COR-L47 (cell line): ENCODE measurements around the gene FKBP7.
A peak's percentile ranks its signal among the peaks of the same experiment; 100 is the strongest.
"Not testable (repeated sequence)": the region's sequence is repeated elsewhere in the genome, so short reads cannot be mapped to it uniquely, and the experiment has no call there.

Source experiments
- DNase-seq: peaks from one replicate; lab custom pipeline; 2025; lab: John Stamatoyannopoulos, UW

Gene FKBP7

DNA sequence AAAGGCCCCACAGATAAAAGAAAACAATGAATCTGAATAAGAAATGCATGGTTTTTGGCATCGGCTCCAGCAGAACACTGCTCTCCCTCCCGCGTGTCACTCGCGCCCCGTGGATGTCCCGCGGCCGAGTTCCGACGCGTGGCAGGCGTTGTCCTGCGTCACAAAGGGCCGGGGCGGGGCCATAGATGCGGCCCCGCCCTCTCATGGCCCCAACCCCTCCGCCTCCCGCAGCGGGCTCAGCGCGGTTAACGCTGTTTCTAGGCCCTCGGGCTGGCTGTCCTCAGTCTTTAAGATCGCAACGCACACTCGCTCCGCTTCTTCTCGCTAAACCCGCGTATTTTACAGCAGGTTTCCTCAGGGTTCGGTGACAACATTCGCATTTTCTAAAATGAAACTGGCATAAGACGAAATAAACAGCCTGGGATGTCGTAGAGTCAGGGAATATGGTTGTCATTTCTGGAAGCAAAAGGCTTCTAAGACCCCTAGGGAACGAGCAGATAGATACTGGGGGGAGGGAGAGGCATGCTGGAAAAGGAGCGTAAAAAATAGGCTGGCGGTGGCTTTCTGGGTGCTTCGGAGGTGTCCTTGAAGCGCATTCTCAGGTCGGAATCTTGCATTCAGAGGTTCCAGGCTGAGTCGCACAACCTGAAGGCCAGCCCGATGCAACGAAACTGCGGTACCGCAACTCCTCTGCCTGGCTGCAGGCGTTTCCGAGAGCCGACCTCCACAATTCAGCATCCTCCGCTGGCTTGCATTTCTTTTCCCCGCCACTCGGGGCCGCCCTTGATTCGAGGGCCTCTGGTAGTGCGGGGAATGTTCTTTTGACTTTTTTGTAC is at the start of gene FKBP7:
FKBP7 (minus strand) TSS at position 162 of the 836 bp plus-strand sequence; CDS start at position 61, 101 bp downstream.
- DNase-seq = peak; percentile 87

DNA sequence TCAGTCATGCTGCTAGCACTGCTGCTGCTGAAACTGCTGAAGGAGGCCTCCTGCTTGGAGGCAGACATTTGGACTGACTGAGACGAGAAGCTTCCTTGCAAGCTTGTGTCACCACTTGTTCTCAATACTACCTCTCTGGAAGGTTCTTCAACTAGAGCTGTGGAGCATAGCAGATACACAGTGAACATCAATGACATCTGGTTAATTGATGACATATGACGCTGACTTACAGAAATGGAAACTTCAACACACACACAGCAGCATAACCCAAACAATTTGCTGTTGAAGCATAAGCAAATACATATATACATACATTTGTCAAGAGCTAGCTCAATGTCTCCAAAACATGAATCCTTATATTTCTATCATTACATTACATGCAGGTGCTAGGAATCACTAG is 49.2 kb upstream of the FKBP7 start:
- DNase-seq = no peak

GRCh38 chr2:178526256-178526655 is 47.9 kb upstream of the FKBP7 start:
- DNase-seq = no peak

- DNase-seq = not testable (repeated sequence)
Measured at GRCh38 chr2:178525460-178525859, 47.1 kb upstream of the FKBP7 start.

GRCh38 chr2:178525010-178525409 is 46.6 kb upstream of the FKBP7 start:
- not testable (repeated sequence) for DNase-seq

- DNase-seq = no peak
Measured at GRCh38 chr2:178523596-178524134, 45.3 kb upstream of the FKBP7 start.

GRCh38 chr2:178522950-178523595 is 44.7 kb upstream of the FKBP7 start:
- DNase-seq = peak; percentile 51

GRCh38 chr2:178521304-178522150 is 43.1 kb upstream of the FKBP7 start:
- DNase-seq = no peak

DNA sequence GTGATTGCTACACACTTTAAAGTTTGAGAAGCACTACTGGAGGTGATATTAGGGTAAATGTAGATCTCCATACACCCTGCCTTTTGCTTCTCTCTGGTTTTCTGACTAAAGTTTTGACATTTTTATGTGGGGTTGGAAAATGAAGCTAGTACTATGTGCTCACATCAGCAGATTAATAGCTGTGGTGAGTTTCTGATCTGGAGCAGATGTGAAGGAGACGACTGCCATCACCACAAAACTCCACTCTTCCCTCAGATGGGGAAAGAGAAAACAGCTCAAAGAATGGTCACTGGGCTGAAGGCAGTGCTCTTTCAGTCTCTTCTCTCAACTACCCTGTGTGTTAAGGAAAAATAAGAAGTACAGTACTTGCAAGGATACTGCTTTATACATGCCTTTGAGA is 39.1 kb upstream of the FKBP7 start:
- DNase-seq = no peak

GRCh38 chr2:178514664-178515063 is 36.3 kb upstream of the FKBP7 start:
- no peak for DNase-seq

DNA sequence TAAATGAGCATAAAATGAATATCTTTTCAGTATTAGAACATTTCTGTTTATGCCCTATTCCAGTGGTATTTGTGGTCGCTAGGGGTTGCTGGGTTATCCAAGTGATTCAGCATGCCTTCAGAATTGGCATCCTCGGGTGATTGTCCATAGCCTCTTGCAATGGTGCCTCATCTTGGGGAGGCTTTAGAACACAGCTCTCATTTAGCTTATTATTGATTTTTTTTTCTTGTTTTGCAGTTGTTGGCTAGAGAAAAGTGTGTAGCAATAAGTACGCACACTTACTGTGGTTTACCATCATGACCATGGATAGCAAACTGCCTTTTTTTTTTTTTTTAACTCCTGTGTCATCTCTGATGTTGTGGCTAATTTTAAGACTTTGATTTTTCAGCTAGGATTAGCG is 35.5 kb upstream of the FKBP7 start:
- no peak for DNase-seq

DNA sequence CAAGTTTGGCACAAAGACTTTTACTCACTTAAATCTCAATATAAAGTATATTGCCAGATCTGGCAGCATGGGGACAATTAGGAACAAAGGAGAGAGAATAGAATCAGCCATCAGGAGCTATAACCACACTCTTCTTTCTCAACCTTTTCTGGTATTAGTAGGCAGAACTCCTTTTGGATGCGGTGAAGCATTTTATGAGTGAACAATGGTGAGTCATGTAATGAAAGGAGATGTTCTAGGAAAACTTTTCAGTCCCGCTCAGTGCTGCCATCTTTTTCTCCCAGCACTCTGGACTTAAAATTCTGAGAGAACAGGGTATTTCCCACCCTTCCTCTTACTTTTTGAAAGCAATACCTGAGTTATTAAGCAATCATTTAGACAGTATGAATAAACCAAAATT is 34.1 kb upstream of the FKBP7 start:
- DNase-seq = no peak

DNA sequence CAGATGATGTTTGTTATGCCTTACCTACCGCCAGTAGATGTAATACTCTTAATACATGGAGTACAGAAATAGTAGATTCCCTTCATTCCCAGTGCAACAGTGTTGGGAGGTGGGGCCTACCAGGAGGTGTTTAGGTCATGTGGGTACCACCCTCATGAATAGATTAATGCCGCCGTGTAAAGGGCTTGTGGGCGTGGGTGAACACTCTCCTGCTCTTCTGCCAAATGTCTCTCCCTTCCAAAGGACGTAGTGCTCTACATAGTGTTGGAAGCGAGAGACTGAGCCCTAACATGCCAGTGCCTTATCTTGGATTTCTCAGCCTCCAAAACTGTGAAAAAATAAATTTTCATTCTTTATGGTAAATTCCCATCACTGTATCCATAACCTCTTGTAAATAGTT is 32.0 kb upstream of the FKBP7 start:
- DNase-seq = no peak

- no peak for DNase-seq
Measured at GRCh38 chr2:178508646-178509045, 30.2 kb upstream of the FKBP7 start.

DNA sequence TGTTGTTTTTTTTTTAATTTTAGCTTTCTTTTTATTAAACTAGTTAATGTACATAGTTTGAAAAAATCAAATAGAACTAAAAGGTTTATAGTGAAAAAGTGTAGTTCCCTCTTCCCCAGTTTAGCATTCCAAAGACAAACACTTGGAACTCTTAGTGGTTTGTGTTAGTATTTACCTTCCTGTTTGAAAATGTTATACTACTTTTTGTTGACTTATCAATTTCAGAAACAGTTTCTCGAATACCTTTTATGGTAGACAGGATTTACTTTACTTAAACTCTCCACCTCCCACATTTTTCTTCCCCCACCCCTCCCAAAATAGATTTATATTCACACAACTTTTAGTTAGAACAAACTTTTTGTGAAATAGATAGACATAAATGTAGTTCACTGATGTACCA is 28.5 kb upstream of the FKBP7 start:
- no peak for DNase-seq

DNA sequence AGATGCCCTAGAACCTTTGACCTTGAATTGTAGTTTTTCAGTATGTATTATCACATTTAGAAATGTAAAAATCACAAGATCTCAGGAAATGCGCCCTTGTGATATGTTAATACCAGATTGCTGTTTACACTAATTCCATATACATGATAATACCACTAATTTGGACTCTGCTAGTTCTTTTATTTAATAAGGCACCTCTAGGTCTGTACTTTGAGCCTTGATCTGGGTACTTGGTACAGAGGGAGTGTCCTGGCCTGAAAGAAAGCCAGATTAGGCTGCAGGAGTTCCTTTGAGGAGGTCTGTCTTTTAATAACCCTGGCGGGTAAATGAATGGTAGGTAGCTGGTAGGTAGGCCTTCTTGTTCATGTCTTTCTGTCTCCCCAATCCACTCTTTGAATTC is 28.1 kb upstream of the FKBP7 start:
- no peak for DNase-seq

GRCh38 chr2:178506101-178506500 is 27.7 kb upstream of the FKBP7 start:
- no peak for DNase-seq

DNA sequence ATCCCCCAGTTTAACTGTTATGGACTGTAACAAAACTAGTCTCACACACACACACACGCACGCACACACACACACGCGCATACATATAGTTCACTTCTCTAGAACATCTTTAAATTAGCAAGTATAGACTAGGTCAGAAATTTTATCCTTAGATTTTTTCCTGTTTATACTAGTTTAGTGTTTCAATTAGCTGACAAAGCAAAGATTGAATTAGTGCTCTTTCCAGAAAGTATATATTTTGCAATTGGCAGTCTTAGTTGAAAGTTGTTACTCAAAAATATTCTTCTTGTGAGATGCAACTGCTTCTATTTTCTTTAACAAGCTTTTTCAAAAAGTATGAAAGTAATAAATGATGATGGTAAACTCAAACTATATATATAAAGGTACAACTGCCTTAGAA is 24.4 kb upstream of the FKBP7 start:
- no peak for DNase-seq

DNA sequence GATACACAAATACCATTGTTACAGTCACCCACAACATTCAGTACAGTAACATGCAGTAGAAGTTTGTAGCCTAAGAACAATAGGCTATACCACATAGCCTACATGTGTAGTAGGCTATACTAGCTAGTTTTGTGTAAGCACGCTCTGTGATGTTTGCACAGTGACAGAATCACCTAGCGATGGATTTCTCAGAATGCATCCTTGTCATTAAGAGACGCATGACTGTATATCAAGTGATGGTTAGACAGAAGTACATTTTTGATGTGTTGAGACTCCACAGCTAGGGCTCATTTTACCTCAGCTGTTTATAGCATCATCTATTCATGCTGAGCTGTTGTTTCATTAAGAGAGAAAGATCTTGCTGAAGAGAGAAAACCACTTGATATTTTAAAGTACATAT is 21.2 kb upstream of the FKBP7 start:
- DNase-seq = no peak

- no peak for DNase-seq
Measured at GRCh38 chr2:178498137-178498536, 19.7 kb upstream of the FKBP7 start.

DNA sequence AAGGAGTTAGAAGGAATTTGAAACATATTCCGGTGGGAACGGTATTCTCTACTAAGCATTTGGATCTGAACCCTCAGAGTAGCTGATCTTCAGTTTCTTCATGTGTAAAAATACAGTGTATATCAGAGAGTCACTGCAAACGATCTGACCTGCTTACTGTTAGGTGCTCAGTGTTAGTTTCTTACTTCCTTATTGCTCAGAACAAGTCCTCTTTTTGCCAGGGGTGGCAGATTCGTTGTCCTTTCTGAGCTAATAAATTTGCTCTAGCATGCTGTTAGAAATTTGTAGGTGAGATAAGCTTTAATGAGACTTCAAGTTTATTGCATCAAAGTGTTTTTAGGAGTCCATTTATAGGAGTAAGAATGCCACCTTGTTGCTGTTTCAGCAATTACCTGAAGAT is 17.6 kb upstream of the FKBP7 start:
- no peak for DNase-seq

GRCh38 chr2:178491612-178492011 is 13.2 kb upstream of the FKBP7 start:
- no peak for DNase-seq
